HG03354 (cell line): Measurements from ENCODE around the gene PCGF1.

Experiments used
- ATAC-seq: cut with Tn5 transposase; IDR thresholded peaks from one replicate; pipeline ENCODE4 v1.9.1; 2021; ENCODE audit warnings: mild to moderate bottlenecking; ENCODE audit not compliant: unreplicated experiment, poor library complexity, severe bottlenecking

PCGF1 gene

GRCh38 chr2:74507145-74507925 is at the start of gene PCGF1:
Gene PCGF1, minus strand, starts transcription at chr2:74507695. Its CDS starts 27 bp downstream, at chr2:74507668.
- ATAC-seq: peak; percentile 90

DNA sequence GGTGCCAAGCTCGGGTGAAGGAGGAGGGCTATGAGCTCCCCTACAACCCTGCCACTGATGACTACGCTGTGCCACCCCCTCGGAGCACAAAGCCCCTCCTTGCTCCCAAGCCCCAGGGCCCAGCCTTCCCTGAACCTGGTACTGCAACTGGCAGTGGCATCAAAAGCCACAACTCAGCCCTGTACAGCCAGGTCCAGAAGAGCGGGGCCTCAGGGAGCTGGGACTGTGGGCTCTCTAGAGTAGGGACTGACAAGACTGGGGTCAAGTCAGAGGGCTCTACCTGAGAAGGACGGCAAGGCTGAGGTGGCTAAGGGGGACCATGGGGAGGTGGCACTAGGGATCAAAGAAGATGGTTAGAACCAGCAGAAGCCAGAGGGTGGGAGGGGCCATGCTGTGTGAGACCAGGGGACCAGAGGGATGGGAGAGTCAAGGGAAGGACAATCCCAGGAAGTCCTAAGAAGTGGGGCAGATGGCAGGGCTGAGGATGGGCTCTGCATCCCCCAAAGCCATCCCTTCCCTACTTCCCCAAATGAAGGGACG is 49.4 kb upstream of the PCGF1 start:
- ATAC-seq: no peak

DNA sequence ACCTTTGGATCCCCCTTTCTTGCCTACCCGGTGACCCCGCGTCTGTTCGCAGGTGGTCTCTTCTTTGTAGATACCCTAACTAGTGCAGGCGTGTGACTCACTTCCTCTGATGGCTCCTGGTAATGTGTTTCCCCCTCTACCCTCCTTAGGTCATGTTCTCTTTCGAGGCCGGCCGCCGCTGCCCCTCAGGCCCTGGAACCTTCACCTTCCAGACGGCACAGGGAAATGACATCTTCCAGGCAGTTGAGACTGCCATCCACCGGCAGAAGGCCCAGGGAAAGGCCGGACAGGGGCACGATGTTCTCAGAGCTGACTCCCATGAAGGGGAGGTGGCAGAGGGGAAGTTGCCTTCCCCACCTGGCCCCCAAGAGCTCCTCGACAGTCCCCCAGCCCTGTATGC is 48.7 kb upstream of the PCGF1 start:
- ATAC-seq: no peak

DNA sequence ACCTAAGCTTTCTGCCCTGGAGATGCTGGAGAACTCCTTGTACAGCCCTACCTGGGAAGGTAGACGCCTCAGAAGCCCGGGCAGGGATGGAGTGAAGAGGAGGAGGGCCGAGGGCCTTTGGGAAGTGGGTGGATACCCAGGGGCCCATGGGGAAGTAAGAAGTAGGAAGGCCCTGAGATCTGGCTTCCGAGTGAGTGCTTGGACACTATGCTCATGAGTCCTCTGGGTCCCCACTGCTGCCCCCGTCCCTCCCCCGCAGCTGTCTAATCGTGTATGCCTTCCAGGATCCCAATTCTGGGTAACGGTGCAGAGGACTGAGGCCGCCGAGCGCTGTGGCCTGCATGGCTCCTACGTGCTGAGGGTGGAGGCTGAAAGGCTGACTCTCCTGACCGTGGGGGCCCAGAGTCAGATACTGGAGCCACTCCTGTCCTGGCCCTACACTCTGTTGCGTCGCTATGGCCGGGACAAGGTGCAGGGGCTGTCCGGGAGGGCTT is 48.2 kb upstream of the PCGF1 start:
- ATAC-seq: no peak

DNA sequence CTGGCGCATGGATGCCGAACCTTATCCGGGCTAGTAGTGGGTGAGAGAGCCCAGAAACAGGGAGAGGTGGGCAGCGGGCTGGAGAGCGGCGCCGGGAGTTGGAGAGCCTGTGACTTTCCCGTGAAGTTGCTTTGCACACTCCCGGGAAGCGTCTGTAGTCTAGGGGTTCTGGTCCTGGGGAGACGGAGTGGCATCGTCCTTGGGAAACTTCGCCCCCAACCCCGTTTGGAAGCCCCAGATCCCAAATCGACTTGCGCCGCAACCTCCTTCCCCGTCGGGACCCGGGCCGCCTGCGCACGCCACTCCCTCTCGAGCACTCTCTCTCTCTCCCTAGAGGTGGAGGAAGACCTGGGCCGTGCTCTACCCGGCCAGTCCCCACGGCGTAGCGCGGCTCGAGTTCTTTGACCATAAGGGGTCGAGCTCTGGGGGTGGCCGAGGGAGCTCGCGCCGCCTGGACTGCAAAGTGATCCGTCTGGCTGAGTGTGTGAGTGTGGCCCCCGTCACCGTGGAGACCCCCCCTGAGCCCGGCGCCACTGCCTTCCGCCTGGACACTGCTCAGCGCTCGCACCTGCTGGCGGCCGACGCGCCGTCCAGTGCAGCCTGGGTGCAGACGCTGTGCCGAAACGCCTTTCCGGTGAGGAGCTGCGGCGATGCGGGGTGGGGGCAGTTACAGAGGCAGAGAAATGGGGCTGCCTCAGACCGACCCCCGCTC is 47.5 kb upstream of the PCGF1 start:
- peak; percentile 61 for ATAC-seq

GRCh38 chr2:74553892-74554819 is 46.7 kb upstream of the PCGF1 start, which contains the start of the genes DOK1 and LOXL3:
Gene DOK1, plus strand, starts transcription at chr2:74554720. Its CDS starts 35 bp downstream, at chr2:74554755.
Gene LOXL3, minus strand, starts transcription at chr2:74553942. Its CDS starts 1,308 bp downstream, at chr2:74552634.
- ATAC-seq: peak; percentile 65

DNA sequence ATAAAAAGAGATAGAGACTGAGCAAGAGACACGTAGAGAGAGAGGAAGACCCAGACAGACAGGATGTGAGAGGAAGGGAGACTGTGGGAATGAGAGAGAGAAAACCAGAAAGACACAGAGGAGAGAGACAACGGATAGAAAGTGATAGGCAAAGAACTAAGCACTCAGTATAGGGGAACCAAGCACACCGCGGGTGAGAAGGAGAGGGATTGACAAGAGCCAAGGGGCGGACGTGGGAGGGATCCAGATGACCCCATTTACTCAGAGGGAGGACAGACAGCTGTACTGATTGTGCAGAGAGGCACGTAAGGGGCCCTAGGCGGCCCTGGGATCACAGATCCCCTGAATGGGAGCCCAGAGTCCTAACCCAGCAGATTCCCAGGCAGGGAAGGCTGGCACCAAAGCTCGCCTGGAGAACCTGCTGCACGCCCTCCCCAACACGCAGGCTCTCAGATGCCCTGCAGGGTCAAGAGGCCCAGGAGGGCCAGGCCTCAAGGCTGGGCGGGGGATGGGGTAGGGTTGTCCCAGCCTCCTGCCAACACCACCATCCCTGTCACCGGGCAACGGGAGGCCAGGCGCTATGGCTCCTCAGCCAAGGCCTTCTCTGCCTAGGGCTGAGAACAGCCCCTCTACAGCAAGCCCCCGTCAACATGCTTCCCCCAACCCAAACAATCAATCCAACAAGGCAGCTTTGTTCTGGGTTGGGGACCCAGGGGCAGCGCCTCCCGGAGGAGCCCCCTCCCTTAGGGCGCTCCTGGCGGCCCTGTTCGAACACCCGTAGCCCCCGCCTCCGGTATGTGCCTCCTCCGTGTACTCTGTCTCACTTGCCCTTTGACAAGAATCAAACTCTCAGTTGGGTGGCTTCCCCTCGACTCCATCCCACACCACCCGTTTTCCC is 45.7 kb upstream of the PCGF1 start:
- no peak for ATAC-seq

- ATAC-seq: no peak
Observed at GRCh38 chr2:74551942-74552913, 44.7 kb upstream of the PCGF1 start.

- ATAC-seq: no peak
Observed at GRCh38 chr2:74551530-74551929, 44.0 kb upstream of the PCGF1 start.

DNA sequence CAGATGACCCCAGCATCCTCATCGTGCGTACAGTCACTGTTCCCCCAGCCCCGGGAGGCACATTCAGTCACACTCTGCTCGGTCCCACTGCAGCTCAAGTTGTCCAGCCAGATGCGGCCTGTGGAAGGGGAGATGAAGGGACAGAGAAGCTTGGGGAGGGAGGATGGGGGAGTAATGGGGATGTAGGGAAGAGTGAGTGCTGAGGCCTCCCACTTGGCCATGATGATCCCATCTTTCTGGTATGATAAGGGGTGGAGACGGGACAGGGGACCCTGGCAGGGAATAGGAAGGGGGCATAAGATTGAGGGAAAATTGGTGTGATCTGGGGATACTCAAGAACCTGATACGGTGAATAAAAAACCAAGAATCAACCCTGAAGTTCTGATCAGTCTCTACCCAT is 42.7 kb upstream of the PCGF1 start:
- ATAC-seq: no peak

DNA sequence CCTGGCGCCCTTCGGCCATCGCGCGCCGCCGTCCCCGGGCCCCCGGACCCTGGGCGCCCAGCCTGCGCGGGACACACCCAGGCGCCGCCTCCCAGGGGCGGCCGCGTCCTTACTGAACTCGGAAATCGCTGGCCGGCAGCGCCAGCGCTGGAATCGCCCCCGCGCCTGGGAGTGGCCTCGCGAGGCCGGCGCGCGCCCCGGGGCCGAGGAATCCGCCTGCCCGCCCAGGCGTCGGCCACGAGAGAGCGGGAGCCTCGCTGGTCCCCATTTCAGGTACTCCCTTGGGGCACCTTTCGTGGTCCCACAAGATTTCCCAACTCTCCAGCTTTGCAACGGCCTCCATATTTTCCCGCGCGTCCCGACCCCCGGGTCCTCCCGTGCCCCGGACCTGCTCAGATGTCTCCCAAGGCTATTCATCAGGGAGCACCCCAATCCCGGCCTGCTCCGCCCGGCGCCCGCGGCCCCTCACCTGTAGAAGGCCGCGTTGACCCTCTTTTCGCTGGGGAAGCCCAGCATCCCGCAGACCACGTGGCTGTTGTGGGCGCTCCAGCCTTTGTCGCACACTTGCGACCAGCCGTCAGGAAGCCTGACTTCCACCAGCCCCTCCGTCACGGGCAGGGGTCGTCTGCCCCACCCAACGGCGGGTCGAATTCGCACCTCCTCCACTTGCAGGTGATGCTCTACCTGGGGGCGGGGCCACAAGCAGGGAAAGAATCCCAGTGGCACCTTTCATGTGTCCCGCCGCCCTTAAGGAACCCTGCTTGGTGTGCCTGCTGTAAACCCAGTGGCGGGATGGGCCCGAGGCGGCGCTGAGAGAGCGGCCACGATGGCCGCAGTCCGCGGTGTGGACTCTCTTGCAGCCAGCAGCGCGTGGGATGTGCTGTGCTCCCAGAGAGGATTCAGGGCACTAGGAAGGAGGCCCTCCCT is 41.7 kb upstream of the PCGF1 start:
- ATAC-seq: no peak

DNA sequence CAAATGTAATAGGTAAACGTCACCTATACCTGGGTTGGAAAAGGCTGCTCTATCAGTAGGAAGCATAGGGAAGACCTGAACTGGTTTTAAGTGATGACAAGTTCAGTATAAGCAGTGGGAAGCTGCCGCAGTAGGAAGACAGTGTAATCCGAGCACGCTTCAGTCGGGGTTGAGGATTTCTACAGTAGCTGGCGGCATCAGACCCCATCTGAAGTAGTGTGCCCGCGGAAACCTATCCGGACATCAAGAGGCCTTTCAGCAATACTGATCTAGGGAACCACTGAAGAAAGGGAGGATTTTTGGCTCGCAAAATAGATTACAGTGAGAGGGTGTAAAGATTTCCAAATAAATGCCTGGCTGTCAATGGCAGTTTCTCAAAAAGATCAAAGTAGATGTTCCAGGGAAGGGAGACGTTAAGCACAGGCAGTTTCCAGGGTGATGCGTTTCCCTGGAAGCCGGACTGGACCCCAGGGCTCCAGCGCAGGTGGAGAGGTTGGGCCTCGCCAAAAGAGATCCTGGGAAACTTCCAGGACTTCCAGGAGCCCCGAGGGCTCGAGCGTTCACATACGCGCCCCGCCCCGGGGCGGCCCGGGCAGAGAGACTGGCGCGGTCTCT is 40.9 kb upstream of the PCGF1 start:
- no peak for ATAC-seq

DNA sequence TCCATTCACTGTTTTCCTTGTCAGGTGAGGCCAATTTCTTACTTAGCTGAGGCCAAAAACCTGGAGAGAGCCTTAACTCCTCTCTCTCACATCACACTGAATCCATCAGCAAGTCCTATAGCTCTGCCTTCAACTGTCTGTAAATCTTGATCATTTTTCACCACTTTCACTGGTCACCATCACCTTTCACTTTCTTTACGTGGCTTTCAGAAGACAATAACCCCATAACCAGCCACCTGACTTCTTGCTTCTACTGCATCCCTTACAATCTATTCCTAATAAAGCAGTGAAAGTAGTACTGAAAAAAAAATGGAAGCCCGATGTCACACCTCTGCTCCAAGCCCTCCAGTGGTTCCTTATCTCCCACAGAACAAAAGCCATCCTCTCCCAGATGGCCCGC is 38.5 kb upstream of the PCGF1 start:
- no peak for ATAC-seq

GRCh38 chr2:74544634-74545033 is 37.1 kb upstream of the PCGF1 start:
- no peak for ATAC-seq

- no peak for ATAC-seq
Observed at GRCh38 chr2:74542978-74543377, 35.5 kb upstream of the PCGF1 start.

- ATAC-seq: no peak
Observed at GRCh38 chr2:74540291-74540690, 32.8 kb upstream of the PCGF1 start.
